CD14-positive monocyte (primary cell): Measurements from ENCODE around the gene EXTL2. TPM values are rescaled to one million over a fixed set of nuclear protein-coding genes. Genes with fewer than 3 reads are reported as not detected.
"Not testable (repeated sequence)": the region's sequence is repeated elsewhere in the genome, so short reads cannot be mapped to it uniquely, and the experiment has no call there.

Experiments used
- DNase-seq, 3 donors: peaks; one replicate each; pipeline ENCODE4 v3.0.0-alpha.2; 2011 to 2022
- H2AFZ ChIP-seq: 2 replicates; pipeline ENCODE4 v1.6.0; 2012; ENCODE audit warnings: mild to moderate bottlenecking, low read depth, low read length, inconsistent platforms; ENCODE audit not compliant: insufficient read depth, poor library complexity, severe bottlenecking
- H3K27ac ChIP-seq, 2 donors: 1 replicate in 1 of 2; 2 replicates in 1 of 2; pipeline ENCODE4 v1.5.1; 2012 to 2013; ENCODE audit warnings: low read length in 2 of 2, control low read depth in 1 of 2, inconsistent platforms in 1 of 2, low read depth in 1 of 2, mild to moderate bottlenecking in 1 of 2
- H3K27me3 ChIP-seq, 2 donors: one replicate each; pipeline versions ENCODE4 v1.6.0 to v1.6.1; 2011 to 2013; ENCODE audit warnings: low read length in 2 of 2; ENCODE audit not compliant: control insufficient read depth in 2 of 2, insufficient read depth in 2 of 2
- H3K36me3 ChIP-seq, 2 donors: replicated peaks in 1 of 2; 1 replicate in 1 of 2; 2 replicates in 1 of 2; pipeline versions ENCODE4 v1.5.1 to v1.6.1; 2012 to 2013; ENCODE audit warnings: low read length in 2 of 2, control low read depth in 1 of 2, inconsistent platforms in 1 of 2, mild to moderate bottlenecking in 1 of 2; ENCODE audit not compliant: insufficient read depth in 2 of 2, control insufficient read depth in 1 of 2
- H3K4me1 ChIP-seq, 2 donors: 1 replicate in 1 of 2; 2 replicates in 1 of 2; pipeline versions ENCODE4 v1.5.1 to v1.6.1; 2012 to 2013; ENCODE audit warnings: low read length in 2 of 2, control low read depth in 1 of 2, inconsistent platforms in 1 of 2, mild to moderate bottlenecking in 1 of 2, moderate library complexity in 1 of 2; ENCODE audit not compliant: insufficient read depth in 2 of 2, control insufficient read depth in 1 of 2
- H3K4me2 ChIP-seq: replicated peaks from 2 replicates; pipeline ENCODE3; 2012; ENCODE audit warnings: low read length, moderate library complexity, mild to moderate bottlenecking; ENCODE audit not compliant: poor library complexity, severe bottlenecking; ENCODE audit errors: extremely low read depth
- H3K4me3 ChIP-seq, 3 experiments: fragments of 200-600 bp in 1 of 3; sonication (generic) in 1 of 3; replicated peaks in 1 of 3; 1 replicate in 2 of 3; 2 replicates in 1 of 3; pipeline ENCODE4 v1.5.1; 2011 to 2013; ENCODE audit warnings: low read length in 3 of 3, mild to moderate bottlenecking in 3 of 3, control low read depth in 2 of 3, low read depth in 2 of 3, inconsistent platforms in 1 of 3, moderate library complexity in 1 of 3
- H3K79me2 ChIP-seq: 2 replicates; pipeline ENCODE4 v1.6.0; 2012; ENCODE audit warnings: mild to moderate bottlenecking, control low read depth, inconsistent platforms, low read length, moderate library complexity; ENCODE audit not compliant: insufficient read depth
- H3K9ac ChIP-seq: 2 replicates; pipeline ENCODE4 v1.6.0; 2017; ENCODE audit warnings: low read length, mild to moderate bottlenecking; ENCODE audit not compliant: insufficient read depth, poor library complexity, severe bottlenecking
- H3K9me3 ChIP-seq, 2 donors: replicated peaks in 1 of 2; 1 replicate in 1 of 2; 2 replicates in 1 of 2; pipeline versions ENCODE4 v1.5.1 to v1.6.1; 2012 to 2013; ENCODE audit warnings: low read length in 2 of 2, control low read depth in 1 of 2; ENCODE audit not compliant: control insufficient read depth in 1 of 2, insufficient read depth in 1 of 2
- H4K20me1 ChIP-seq: 2 replicates; pipeline ENCODE4 v1.6.0; 2012; ENCODE audit warnings: mild to moderate bottlenecking, low read length, control low read depth, moderate library complexity; ENCODE audit not compliant: insufficient read depth
- H3K27ac Mint-ChIP-seq, 7 donors: one replicate each; pipeline ENCODE4 v1.8.0; 2020; ENCODE audit warnings: mild to moderate bottlenecking in 7 of 7, mixed read lengths in 7 of 7, moderate library complexity in 6 of 7, inconsistent platforms in 2 of 7
- H3K27me3 Mint-ChIP-seq, 3 donors: one replicate each; pipeline ENCODE4 v1.8.0; 2021 to 2022; ENCODE audit warnings: low read depth in 3 of 3, mild to moderate bottlenecking in 3 of 3, mixed read lengths in 3 of 3, moderate library complexity in 3 of 3, inconsistent platforms in 1 of 3
- H3K36me3 Mint-ChIP-seq, 2 donors: one replicate each; pipeline ENCODE4 v1.8.0; 2020; ENCODE audit warnings: mixed read lengths in 2 of 2, inconsistent platforms in 1 of 2, mild to moderate bottlenecking in 1 of 2
- H3K4me1 Mint-ChIP-seq: one replicate; pipeline ENCODE4 v1.8.0; 2020; ENCODE audit warnings: mild to moderate bottlenecking, mixed read lengths
- H3K4me3 Mint-ChIP-seq, 2 donors: one replicate each; pipeline ENCODE4 v1.8.0; 2020; ENCODE audit warnings: mild to moderate bottlenecking in 2 of 2, mixed read lengths in 2 of 2, moderate library complexity in 1 of 2
- H3K9me3 Mint-ChIP-seq, 7 donors: one replicate each; pipeline ENCODE4 v1.8.0; 2020 to 2022; ENCODE audit warnings: mixed read lengths in 7 of 7, mild to moderate bottlenecking in 6 of 7, moderate library complexity in 6 of 7, inconsistent platforms in 2 of 7
- WGBS: methylation state at CpG from one replicate; pipeline ENCODE4 v1.1.5; 2013; ENCODE audit warnings: missing lambda C conversion rate; ENCODE audit not compliant: insufficient coverage; 5-methylcytosine and 5-hydroxymethylcytosine counted together
- intact Hi-C, 2 donors: fragments of 100-400 bp; cut with micrococcal nuclease; formaldehyde crosslinking; loops; one replicate each; pipeline versions ENCODE4 v1.15.0 to v1.15.1; 2023
- polyA plus RNA-seq, 3 donors: library from polyadenylated mRNA; depleted of rRNA in 1 of 3; unstranded in 2 of 3; stranded (reverse) in 1 of 3; fragments of 300-500 nt in 2 of 3; fragments of >200 nt in 1 of 3; fragmentation: Illumina TruSeq in 2 of 3; gene quantifications; 1 replicate in 2 of 3; 2 replicates in 1 of 3; pipeline ENCODE4 v1.2.3, GENCODE V29; 2012 to 2021
- TF ChIP-seq, protein P1 (sequence below): fragments of 200-600 bp; IDR thresholded peaks from one replicate; pipeline ENCODE4 v1.8.0; 2022; ENCODE audit warnings: antibody characterized with exemption, mild to moderate bottlenecking

EXTL2 gene
- polyA plus RNA-seq, 3 donors, result 0.89 to 1.2 (median 0.92) TPM

DNA sequence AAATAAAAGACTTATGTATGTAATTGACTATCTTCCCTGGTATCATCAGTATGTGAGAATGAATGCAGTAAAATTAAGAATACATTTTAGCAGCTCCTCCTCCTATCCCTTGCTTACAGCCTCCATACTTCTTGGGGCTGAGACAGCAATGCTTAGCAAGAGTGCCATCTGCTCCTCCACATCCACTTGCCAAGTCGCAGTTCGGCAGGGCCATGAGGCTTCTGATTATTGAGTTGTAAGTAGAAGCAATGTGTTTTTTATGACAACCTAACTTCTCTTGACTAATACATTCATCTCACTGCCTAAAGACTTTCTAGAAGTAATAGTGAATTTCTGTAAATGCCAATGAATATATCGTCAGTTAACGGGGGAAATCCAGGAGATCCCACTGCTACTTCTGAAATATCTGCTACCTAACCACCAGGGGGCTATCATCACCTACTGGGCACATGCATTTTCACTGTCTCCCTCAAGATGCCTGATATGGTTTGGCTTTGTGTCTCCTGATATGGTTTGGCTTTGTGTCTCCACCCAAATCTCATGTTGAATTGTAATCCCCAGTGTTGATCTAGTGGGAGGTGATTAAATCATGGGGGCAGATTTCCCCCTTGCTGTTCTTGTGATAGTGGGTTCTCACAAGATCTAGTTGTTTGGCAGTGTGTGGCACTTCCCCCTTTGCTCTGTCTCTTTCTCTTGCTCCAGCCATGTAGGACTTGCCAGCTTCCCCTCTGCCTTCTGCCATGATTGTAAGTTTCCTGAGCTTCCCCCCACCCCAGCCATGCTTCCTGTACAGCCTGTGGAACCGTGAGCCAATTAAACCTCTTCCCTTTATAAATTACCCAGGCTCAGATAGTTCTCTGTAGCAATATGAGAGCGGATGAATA lies 59.6 kb downstream of the EXTL2 start:
- Mint-ChIP-seq H3K4me1 (peaks cover 3% of the 10 kb centered on the region), H3K36me3 (no peaks in the 10 kb centered on the region), H3K9me3 (peaks cover 0 to 9% (median 2%) of the 10 kb centered on the region in 7 donors), H3K4me3 (no peak overlapping the region), H3K27ac (no peak overlapping the region), H3K27me3 (no peaks in the 10 kb centered on the region)
- H3K27ac ChIP-seq, result no peak overlapping the region
- H3K9ac ChIP-seq, result no peak overlapping the region
- H3K4me3 ChIP-seq, result no peak overlapping the region
- H3K27me3 ChIP-seq, result no peaks in the 10 kb centered on the region
- DNase-seq, result no peak
- no peak overlapping the region for H2AFZ ChIP-seq
- TF ChIP-seq, protein P1, sequence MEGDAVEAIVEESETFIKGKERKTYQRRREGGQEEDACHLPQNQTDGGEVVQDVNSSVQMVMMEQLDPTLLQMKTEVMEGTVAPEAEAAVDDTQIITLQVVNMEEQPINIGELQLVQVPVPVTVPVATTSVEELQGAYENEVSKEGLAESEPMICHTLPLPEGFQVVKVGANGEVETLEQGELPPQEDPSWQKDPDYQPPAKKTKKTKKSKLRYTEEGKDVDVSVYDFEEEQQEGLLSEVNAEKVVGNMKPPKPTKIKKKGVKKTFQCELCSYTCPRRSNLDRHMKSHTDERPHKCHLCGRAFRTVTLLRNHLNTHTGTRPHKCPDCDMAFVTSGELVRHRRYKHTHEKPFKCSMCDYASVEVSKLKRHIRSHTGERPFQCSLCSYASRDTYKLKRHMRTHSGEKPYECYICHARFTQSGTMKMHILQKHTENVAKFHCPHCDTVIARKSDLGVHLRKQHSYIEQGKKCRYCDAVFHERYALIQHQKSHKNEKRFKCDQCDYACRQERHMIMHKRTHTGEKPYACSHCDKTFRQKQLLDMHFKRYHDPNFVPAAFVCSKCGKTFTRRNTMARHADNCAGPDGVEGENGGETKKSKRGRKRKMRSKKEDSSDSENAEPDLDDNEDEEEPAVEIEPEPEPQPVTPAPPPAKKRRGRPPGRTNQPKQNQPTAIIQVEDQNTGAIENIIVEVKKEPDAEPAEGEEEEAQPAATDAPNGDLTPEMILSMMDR, result peak; percentile 13
- H4K20me1 ChIP-seq, result no peaks in the 10 kb centered on the region
- H3K79me2 ChIP-seq, result no peaks in the 10 kb centered on the region
- H3K9me3 ChIP-seq, result no peaks in the 10 kb centered on the region
- no peaks in the 10 kb centered on the region for H3K4me1 ChIP-seq
- no CpG with 5 or more reads among the region's 6 CpGs for WGBS
- H3K36me3 ChIP-seq, result no peaks in the 10 kb centered on the region
- intact Hi-C loops, result no loop called here
- H3K4me2 ChIP-seq, result no peak overlapping the region

GRCh38 chr1:100832694-100833428 lies 61.8 kb downstream of the EXTL2 start:
- no peak for DNase-seq
- Mint-ChIP-seq H3K9me3 (peaks cover 0 to 9% (median 3%) of the 10 kb centered on the region in 7 donors), H3K27ac (no peak overlapping the region), H3K4me1 (peaks cover 3% of the 10 kb centered on the region), H3K36me3 (no peaks in the 10 kb centered on the region), H3K27me3 (no peaks in the 10 kb centered on the region), H3K4me3 (no peak overlapping the region)
- H3K27me3 ChIP-seq, result no peaks in the 10 kb centered on the region
- no peaks in the 10 kb centered on the region for H3K79me2 ChIP-seq
- no peaks in the 10 kb centered on the region for H3K9me3 ChIP-seq
- H3K27ac ChIP-seq, result no peak overlapping the region
- WGBS, result 90% methylated on average over 2 of the region's 6 CpGs
- H3K4me2 ChIP-seq, result no peak overlapping the region
- H3K9ac ChIP-seq, result no peak overlapping the region
- no peaks in the 10 kb centered on the region for H3K4me1 ChIP-seq
- no peaks in the 10 kb centered on the region for H4K20me1 ChIP-seq
- intact Hi-C loops, result no loop called here
- H3K36me3 ChIP-seq, result no peaks in the 10 kb centered on the region
- H3K4me3 ChIP-seq, result no peak overlapping the region
- no peak overlapping the region for H2AFZ ChIP-seq
- TF ChIP-seq, protein P1, result no peak

- H3K4me3 ChIP-seq, H3K79me2 ChIP-seq, H3K9ac ChIP-seq, H3K27ac ChIP-seq, H2AFZ ChIP-seq, H4K20me1 ChIP-seq, H3K27me3 ChIP-seq, H3K4me1 ChIP-seq, H3K4me3 Mint-ChIP-seq, H3K4me1 Mint-ChIP-seq, H3K27me3 Mint-ChIP-seq, H3K27ac Mint-ChIP-seq, H3K9me3 ChIP-seq, H3K4me2 ChIP-seq, H3K36me3 ChIP-seq, H3K36me3 Mint-ChIP-seq, intact Hi-C loops, DNase-seq: not testable (repeated sequence)
- H3K9me3 Mint-ChIP-seq, result peaks cover 6 to 23% (median 15%) of the 10 kb centered on the region in 7 donors
- no CpG with 5 or more reads among the region's 2 CpGs for WGBS
Measured at GRCh38 chr1:100825666-100826065, 69.0 kb downstream of the EXTL2 start.
